Fibroblast of gingiva (primary cell): Measurements from ENCODE around the gene PARD3.

Experiments
- DNase-seq: peaks from one replicate; pipeline ENCODE4 v3.0.0-alpha.2; 2011; ENCODE audit warnings: low read depth

PARD3 gene

GRCh38 chr10:34102237-34102673 is 712.8 kb downstream of the PARD3 start:
- peak; percentile 59 for DNase-seq

- no peak for DNase-seq
Measured at GRCh38 chr10:34101001-34101400, 714.1 kb downstream of the PARD3 start.

GRCh38 chr10:34098821-34099567 is 716.1 kb downstream of the PARD3 start:
- no peak for DNase-seq

GRCh38 chr10:34097682-34098081 is 717.4 kb downstream of the PARD3 start:
- DNase-seq, result no peak

- no peak for DNase-seq
Measured at GRCh38 chr10:34094961-34095360, 720.1 kb downstream of the PARD3 start.

GRCh38 chr10:34094146-34094696 is 720.9 kb downstream of the PARD3 start:
- DNase-seq, result no peak

- no peak for DNase-seq
Measured at GRCh38 chr10:34092891-34093290, 722.2 kb downstream of the PARD3 start.

GRCh38 chr10:34091635-34092195 is 723.4 kb downstream of the PARD3 start:
- no peak for DNase-seq

- no peak for DNase-seq
Measured at GRCh38 chr10:34089253-34089652, 725.8 kb downstream of the PARD3 start.

GRCh38 chr10:34088208-34088794 is 726.8 kb downstream of the PARD3 start:
- no peak for DNase-seq

GRCh38 chr10:34087095-34087418 is 728.0 kb downstream of the PARD3 start:
- no peak for DNase-seq

GRCh38 chr10:34083567-34083966 is 731.5 kb downstream of the PARD3 start:
- DNase-seq, result no peak

GRCh38 chr10:34081948-34082347 is 733.1 kb downstream of the PARD3 start:
- DNase-seq, result no peak

- DNase-seq, result no peak
Measured at GRCh38 chr10:34081347-34081743, 733.8 kb downstream of the PARD3 start.

GRCh38 chr10:34080485-34081346 is 734.4 kb downstream of the PARD3 start:
- DNase-seq, result no peak

- DNase-seq, result no peak
Measured at GRCh38 chr10:34079702-34080484, 735.2 kb downstream of the PARD3 start.

- DNase-seq, result no peak
Measured at GRCh38 chr10:34078745-34079470, 736.2 kb downstream of the PARD3 start.

GRCh38 chr10:34078017-34078744 is 736.9 kb downstream of the PARD3 start:
- DNase-seq, result no peak

GRCh38 chr10:34076443-34076842 is 738.7 kb downstream of the PARD3 start:
- DNase-seq, result no peak

GRCh38 chr10:34075254-34075926 is 739.7 kb downstream of the PARD3 start:
- no peak for DNase-seq
